Aorta (tissue), 5 donors: ENCODE data around the gene RIN1. TPM values are rescaled to one million over a fixed set of nuclear protein-coding genes. Genes with fewer than 3 reads are reported as not detected.
"Not testable (repeated sequence)": the region's sequence is repeated elsewhere in the genome, so short reads cannot be mapped to it uniquely, and the experiment has no call there.

Experiments used
- ATAC-seq: fragments of 200-7000 bp; cut with Tn5 transposase; one replicate; pipeline ENCODE4 v1.9.1; 2022; ENCODE audit warnings: moderate library complexity; ENCODE audit not compliant: low FRiP score
- DNase-seq, 2 donors: peaks; one replicate each; pipeline ENCODE4 v3.0.0-alpha.2; 2020
- H3K27ac ChIP-seq, 2 donors: one replicate each; pipeline ENCODE4 v1.5.1; 2013; ENCODE audit warnings: low read length in 2 of 2, mild to moderate bottlenecking in 2 of 2, moderate library complexity in 2 of 2, control low read depth in 1 of 2, inconsistent platforms in 1 of 2, low read depth in 1 of 2
- H3K27me3 ChIP-seq, 2 donors: one replicate each; pipeline ENCODE4 v1.6.1; 2013; ENCODE audit warnings: control low read depth in 1 of 2, low read length in 1 of 2, mild to moderate bottlenecking in 1 of 2, moderate library complexity in 1 of 2; ENCODE audit not compliant: insufficient read depth in 2 of 2, control insufficient read depth in 1 of 2
- H3K36me3 ChIP-seq, 2 donors: one replicate each; pipeline ENCODE4 v1.6.1; 2013; ENCODE audit warnings: control low read depth in 1 of 2, low read length in 1 of 2, mild to moderate bottlenecking in 1 of 2; ENCODE audit not compliant: insufficient read depth in 2 of 2, control insufficient read depth in 1 of 2
- H3K4me1 ChIP-seq, 2 donors: one replicate each; pipeline ENCODE4 v1.6.1; 2013; ENCODE audit warnings: low read length in 2 of 2, control low read depth in 1 of 2, mild to moderate bottlenecking in 1 of 2, moderate library complexity in 1 of 2; ENCODE audit not compliant: insufficient read depth in 2 of 2, control insufficient read depth in 1 of 2
- H3K4me3 ChIP-seq, 2 donors: one replicate each; pipeline ENCODE4 v1.5.1; 2013; ENCODE audit warnings: low read length in 2 of 2, control low read depth in 1 of 2, mild to moderate bottlenecking in 1 of 2
- H3K9me3 ChIP-seq: one replicate; pipeline ENCODE4 v1.6.1; 2013; ENCODE audit warnings: mild to moderate bottlenecking, low read length; ENCODE audit not compliant: control insufficient read depth
- WGBS, 2 donors: extraction: QIAGEN DNeasy Blood & Tissue Kit; methylation state at CpG; one replicate each; pipeline ENCODE4 v1.1.7; 2013; 5-methylcytosine and 5-hydroxymethylcytosine counted together
- intact Hi-C, 2 donors: fragments of 100-400 bp; cut with DNase I; formaldehyde crosslinking; loops; one replicate each; pipeline versions ENCODE4 v1.14.2 to v1.15.0; 2022
- polyA plus RNA-seq, 2 donors: library from polyadenylated mRNA; stranded (reverse); fragments of 200-250 nt; gene quantifications; one replicate each; pipeline ENCODE4 v1.2.3, GENCODE V29; 2013
- total RNA-seq, 2 donors: library from RNA; stranded (reverse); fragmentation: NEBNext Ultra II Directional; extraction: Animal tissue kit (Norgen Biotek cat#: 25700); gene quantifications; one replicate each; pipeline ENCODE4 v1.2.1, GENCODE V29; 2021
- donor health status: healthy with polysubstance abuse.
- donor health status: Bipolar disorder and iron deficiency.
- donor health status: DM: no; HTN: no; CAD: no.
- donor health status: DM: no; HTN: no; CAD: no.
- donor health status: DM: yes; HTN: yes; CAD: no.

RIN1 gene
- total and polyA plus RNA-seq, 4 donors, result 1.8 to 13.3 (median 8.7) TPM

DNA sequence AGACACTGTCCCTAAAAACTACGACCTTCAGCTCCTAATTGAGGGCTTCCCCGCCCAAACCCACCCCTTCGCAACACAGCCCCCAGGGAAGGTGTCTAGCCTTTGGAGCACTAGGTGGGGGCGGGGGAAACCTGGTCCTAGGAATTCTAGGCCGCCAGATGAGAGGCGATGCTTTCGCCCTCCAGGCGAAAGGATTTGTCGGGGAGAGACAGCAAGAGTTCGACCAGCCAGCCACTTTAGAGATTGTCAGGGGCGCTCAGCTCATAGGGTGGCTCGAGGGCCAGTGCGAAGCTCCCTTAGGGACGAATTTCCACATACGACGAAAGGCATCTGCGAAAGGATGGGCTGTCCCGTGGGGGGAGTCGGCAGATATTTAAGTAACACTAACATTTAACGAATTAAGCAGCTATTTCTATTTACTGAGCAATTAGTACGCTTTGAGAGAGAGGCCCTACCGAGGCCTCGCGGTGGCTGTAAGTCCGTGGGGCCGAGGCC lies 24.7 kb downstream of the RIN1 start:
- Histone ChIP-seq H3K9me3 (no peaks in the 10 kb centered on the region), H3K4me3 (no peak overlapping the region), H3K27me3 (no peaks in the 10 kb centered on the region), H3K36me3 (no peaks in the 10 kb centered on the region), H3K4me1 (no peaks in the 10 kb centered on the region), H3K27ac (no peak overlapping the region)
- no peak for DNase-seq
- 26 to 28% methylated on average over 26 of the region's 26 CpGs for WGBS, 2 donors
- ATAC-seq, result no peak
- intact Hi-C loops, result loop anchor here in 1 of 2 donors (1.0 kb wide), 1 partner anchor 17 kb away; no protein-coding TSS in a partner anchor

DNA sequence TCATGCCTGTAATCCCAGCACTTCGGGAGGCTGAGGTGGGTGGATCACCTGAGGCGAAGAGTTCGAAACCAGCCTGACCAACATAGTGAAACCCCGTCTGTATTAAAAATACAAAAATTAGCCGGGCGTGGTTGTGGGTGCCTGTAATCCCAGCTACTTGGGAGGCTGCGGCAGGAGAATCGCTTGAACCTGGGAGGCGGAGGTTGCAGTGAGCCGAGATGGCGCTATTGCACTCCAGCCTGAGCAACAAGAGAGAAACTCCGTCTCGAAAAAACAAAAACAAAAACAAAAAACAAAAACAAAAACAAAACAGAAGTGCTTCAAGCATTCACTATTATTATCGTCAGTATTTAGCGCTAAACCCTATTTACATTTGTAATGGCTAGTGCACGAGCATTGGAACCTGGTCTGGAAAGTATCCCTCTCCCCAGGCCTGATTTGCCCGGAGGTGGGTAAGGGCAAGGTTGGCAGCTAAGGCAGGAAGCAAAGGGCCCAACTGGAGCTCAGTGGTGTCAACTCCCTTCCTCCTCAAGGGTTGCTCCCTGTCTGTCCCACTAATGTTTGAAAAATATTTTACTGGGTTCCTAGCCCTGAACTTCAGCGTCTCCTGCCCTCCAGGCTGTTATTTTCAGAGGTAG lies 25.3 kb downstream of the RIN1 start:
- H3K27ac ChIP-seq, H3K4me1 ChIP-seq, ATAC-seq, H3K27me3 ChIP-seq, H3K4me3 ChIP-seq, DNase-seq, H3K9me3 ChIP-seq, H3K36me3 ChIP-seq: not testable (repeated sequence)
- 74 to 78% methylated on average over 18 of the region's 18 CpGs for WGBS, 2 donors
- intact Hi-C loops, result loop anchor here in 1 of 2 donors (1.0 kb wide), 1 partner anchor 17 kb away; no protein-coding TSS in a partner anchor

DNA sequence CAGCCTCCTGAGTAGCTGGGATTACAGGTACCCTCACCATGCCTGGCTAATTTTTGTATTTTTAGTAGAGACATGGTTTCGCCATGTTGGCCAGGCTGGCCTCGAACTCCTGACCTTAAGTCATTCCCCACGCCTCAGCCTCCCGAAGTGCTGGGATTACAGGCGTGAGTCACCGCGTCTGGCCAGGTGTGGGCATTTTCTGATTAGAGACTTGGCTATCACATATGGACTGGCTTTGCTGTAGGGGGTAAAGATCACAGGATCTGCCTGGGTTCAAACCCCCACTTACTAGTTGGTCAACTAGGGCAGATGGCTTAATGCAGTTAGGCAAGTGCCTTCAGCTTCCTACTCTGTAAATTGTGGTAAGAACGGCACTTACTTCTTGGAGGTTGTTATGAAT lies 25.9 kb downstream of the RIN1 start:
- Histone ChIP-seq H3K4me1 (no peaks in the 10 kb centered on the region), H3K27ac (no peak overlapping the region), H3K36me3 (no peaks in the 10 kb centered on the region), H3K4me3 (no peak overlapping the region), H3K9me3 (no peaks in the 10 kb centered on the region), H3K27me3 (no peaks in the 10 kb centered on the region)
- WGBS, 2 donors, result 76% methylated on average over 8 of the region's 8 CpGs
- no peak for DNase-seq
- intact Hi-C loops, result no loop called here
- no peak for ATAC-seq

DNA sequence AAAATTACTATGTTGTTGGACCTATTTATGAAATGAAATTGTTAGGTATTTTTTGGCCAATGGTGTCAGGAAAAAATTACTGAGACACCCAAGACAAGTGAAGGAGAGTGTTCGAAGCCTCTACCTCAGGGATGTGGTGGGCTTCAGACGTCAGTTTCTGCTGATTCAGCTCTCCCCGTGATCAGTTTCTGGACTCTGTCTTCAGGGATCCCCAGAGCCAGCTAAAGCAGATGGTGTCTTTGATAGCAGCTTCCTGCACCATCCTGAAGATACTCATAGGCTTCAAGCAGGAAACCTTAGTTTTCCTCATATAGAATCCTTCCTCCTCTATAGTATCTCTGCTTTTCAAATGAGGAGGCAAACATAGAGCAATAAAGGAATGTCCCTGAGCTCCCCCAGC lies 26.8 kb downstream of the RIN1 start:
- intact Hi-C loops, result no loop called here
- DNase-seq, result no peak
- Histone ChIP-seq H3K27me3 (no peaks in the 10 kb centered on the region), H3K27ac (no peak overlapping the region), H3K4me3 (no peak overlapping the region), H3K9me3 (no peaks in the 10 kb centered on the region), H3K36me3 (no peaks in the 10 kb centered on the region), H3K4me1 (no peaks in the 10 kb centered on the region)
- no peak for ATAC-seq
- 44 to 48% methylated on average over 3 of the region's 3 CpGs for WGBS, 2 donors

DNA sequence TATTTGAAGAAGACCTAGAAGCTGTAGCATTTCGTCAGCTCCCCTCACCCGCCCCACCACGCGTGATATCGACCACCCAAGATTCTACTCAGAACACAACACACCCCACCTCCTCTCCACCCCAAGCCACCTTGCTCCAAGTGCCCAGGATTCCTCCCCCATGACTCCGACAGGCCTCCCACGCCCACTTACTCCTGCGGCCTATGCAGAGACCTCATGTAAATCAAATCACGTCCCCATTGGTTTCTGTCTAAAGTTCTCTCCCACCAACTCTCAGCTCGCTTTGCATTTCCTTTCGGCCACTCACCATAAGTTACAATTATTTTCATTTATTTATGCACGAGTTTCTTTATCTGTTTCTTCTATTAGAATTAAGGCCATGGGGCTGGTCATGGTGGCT lies 33.6 kb downstream of the RIN1 start:
- WGBS, 2 donors, result 86 to 87% methylated on average over 12 of the region's 12 CpGs
- H3K27me3 ChIP-seq, result no peaks in the 10 kb centered on the region
- no peak overlapping the region for H3K4me3 ChIP-seq
- intact Hi-C loops, result no loop called here
- no peaks in the 10 kb centered on the region for H3K4me1 ChIP-seq
- H3K9me3 ChIP-seq, result no peaks in the 10 kb centered on the region
- ATAC-seq (no peak), DNase-seq (no peak)
- no peak overlapping the region for H3K27ac ChIP-seq
- H3K36me3 ChIP-seq, result no peaks in the 10 kb centered on the region

DNA sequence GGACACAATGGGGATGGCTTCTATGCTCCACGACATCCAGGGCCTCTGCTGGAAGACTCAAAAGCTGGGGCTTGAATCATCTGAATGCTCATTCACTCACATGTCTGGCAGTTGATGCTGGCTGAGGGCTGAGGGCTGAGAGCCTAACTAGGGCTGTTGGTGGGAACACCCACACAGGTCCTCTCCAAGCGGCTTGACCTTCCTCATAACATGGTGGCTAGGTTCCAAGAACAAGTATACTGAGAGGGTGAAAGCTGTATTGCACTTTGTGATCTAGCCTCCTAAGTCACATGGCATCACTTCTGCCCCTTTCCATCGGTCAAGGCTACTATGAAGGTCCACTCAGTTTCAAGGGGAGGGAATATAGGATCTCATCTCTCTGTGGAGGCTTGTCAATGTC lies 37.0 kb downstream of the RIN1 start:
- Histone ChIP-seq H3K4me3 (no peak overlapping the region), H3K27me3 (no peaks in the 10 kb centered on the region), H3K4me1 (no peaks in the 10 kb centered on the region), H3K9me3 (no peaks in the 10 kb centered on the region), H3K27ac (no peak overlapping the region), H3K36me3 (no peaks in the 10 kb centered on the region)
- intact Hi-C loops, result no loop called here
- WGBS, 2 donors, result 84% methylated on average over 3 of the region's 3 CpGs
- DNase-seq (no peak), ATAC-seq (no peak)

DNA sequence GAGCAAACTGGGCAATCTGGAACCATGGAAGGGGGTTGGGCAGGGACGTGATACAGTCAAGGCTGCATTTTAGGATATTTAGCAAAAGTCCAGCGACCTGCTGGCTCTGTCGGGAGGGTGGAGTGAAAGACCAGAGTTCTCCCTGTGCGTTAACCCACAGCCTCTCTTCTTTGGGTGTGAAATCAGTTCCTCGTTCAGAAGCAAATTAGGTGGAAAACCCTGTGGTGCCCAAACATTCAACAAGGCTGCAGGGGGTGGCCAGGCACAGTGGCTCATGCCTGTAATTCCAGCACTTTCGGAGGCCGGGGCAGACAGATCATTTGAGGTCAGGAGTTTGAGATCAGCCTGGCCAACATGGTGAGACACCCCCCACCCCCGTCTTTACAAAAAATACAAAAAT lies 38.6 kb downstream of the RIN1 start:
- Histone ChIP-seq H3K4me3 (no peak overlapping the region), H3K27me3 (no peaks in the 10 kb centered on the region), H3K27ac (no peak overlapping the region), H3K9me3 (no peaks in the 10 kb centered on the region), H3K4me1 (no peaks in the 10 kb centered on the region), H3K36me3 (no peaks in the 10 kb centered on the region)
- DNase-seq (no peak), ATAC-seq (no peak)
- 49 to 54% methylated on average over 8 of the region's 8 CpGs for WGBS, 2 donors
- intact Hi-C loops, result no loop called here

DNA sequence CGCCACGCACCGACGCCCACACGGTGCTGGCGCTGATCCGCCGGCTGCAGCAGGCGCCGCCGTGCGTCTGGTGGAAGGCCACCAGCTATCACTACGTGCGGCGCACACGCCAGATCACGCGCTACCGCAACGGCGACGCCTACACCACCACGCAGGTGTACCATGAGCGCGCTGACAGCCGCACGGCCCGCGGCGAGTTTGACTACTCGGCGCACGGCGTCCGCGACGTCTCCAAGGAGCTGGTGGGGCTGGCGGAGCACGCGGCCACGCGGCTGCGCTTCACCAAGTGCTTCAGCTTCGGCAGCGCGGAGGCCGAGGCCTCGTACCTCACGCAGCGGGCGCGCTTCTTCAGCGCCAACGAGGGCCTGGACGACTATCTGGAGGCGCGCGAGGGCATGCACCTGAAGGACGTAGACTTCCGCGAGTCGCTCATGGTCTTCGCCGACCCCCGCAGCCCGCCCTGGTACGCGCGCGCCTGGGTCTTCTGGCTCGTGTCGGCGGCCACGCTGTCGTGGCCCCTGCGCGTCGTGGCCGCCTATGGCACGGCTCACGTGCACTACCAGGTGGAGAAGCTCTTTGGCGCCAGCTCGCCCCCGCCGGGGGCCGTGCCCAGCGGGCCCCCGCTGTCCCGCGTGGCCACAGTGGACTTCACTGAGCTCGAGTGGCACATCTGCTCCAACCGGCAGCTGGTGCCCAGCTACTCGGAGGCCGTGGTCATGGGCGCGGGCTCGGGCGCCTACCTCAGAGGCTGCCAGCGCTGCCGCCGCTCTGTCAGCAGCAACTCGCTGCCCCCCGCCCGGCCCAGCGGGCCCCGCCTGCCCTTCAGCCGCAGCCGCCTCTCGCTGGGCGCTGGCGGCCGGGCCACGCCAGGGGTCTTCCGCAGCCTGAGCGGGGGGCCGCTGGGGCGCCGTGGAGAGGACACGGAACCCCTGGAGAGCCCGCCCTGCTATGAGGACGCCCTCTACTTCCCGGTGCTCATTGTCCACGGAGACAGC lies 41.3 kb downstream of the RIN1 start:
- Histone ChIP-seq H3K36me3 (no peaks in the 10 kb centered on the region), H3K27ac (no peak overlapping the region), H3K4me3 (no peak overlapping the region), H3K9me3 (no peaks in the 10 kb centered on the region), H3K4me1 (no peaks in the 10 kb centered on the region), H3K27me3 (no peaks in the 10 kb centered on the region)
- WGBS, 2 donors, result 79 to 81% methylated on average over 112 to 123 of the region's 123 CpGs
- intact Hi-C loops, result no loop called here
- ATAC-seq, result no peak
- DNase-seq, result no peak
